Prostate gland (tissue), 2 donors: Measurements from ENCODE around the gene FBXL7. TPM values are rescaled to one million over a fixed set of nuclear protein-coding genes. Genes with fewer than 3 reads are reported as not detected.

Source experiments
- DNase-seq: peaks from one replicate; pipeline ENCODE4 v3.0.0-alpha.2; 2019; ENCODE audit warnings: low spot score
- H3K27ac ChIP-seq, 2 donors: fragments of 200-600 bp; sonication (generic); 2 replicates each; pipeline ENCODE4 v1.5.1; 2017 to 2019
- H3K27me3 ChIP-seq: fragments of 200-600 bp; sonication (generic); replicated peaks from 2 replicates; pipeline ENCODE4 v1.5.1; 2019; ENCODE audit not compliant: insufficient read depth
- H3K36me3 ChIP-seq, 2 donors: fragments of 200-600 bp; sonication (generic); 1 replicate in 1 of 2; 2 replicates in 1 of 2; pipeline versions ENCODE4 v1.5.1 to v1.8.1; 2017 to 2019
- H3K4me1 ChIP-seq: fragments of 200-600 bp; sonication (generic); replicated peaks from 2 replicates; pipeline ENCODE4 v1.5.1; 2019
- H3K4me3 ChIP-seq, 2 donors: fragments of 200-600 bp; sonication (generic); 2 replicates each; pipeline ENCODE4 v1.5.1; 2017 to 2019
- H3K9me3 ChIP-seq: fragments of 200-600 bp; sonication (generic); 2 replicates; pipeline ENCODE4 v1.5.1; 2017
- POLR2A ChIP-seq: fragments of 450-650 bp; IDR thresholded peaks from one replicate; pipeline ENCODE4 v1.6.1; 2016; ENCODE audit warnings: antibody characterized with exemption, mild to moderate bottlenecking
- POLR2AphosphoS5 ChIP-seq: sonication (generic); formaldehyde crosslinking; IDR thresholded peaks from one replicate; pipeline ENCODE4 v1.6.1; 2017; ENCODE audit warnings: antibody characterized with exemption
- WGBS: methylation state at CpG from one replicate; pipeline ENCODE4 v1.1.5; 2018; 5-methylcytosine and 5-hydroxymethylcytosine counted together
- intact Hi-C: fragments of 100-400 bp; cut with DNase I; formaldehyde crosslinking; loops from one replicate; pipeline ENCODE4 v1.14.2; 2022
- total RNA-seq, 2 donors: library from RNA; depleted of rRNA; stranded (reverse); fragments of >200 nt; gene quantifications; one replicate each; pipeline ENCODE4 v1.1.0, GENCODE V29; 2016
- TF ChIP-seq, protein P1 (sequence below), 4 experiments: fragments of 200-600 bp in 2 of 4; fragments of 450-650 bp in 2 of 4; sonication (generic) in 2 of 4; IDR thresholded peaks; 1 replicate in 3 of 4; 2 replicates in 1 of 4; pipeline ENCODE4 v1.5.1; 2016 to 2019; ENCODE audit warnings: antibody characterized with exemption in 4 of 4, mild to moderate bottlenecking in 2 of 4, moderate library complexity in 2 of 4

Gene FBXL7
- total RNA-seq, 2 donors from 2014 or later: 21.2 to 24.2 TPM

DNA sequence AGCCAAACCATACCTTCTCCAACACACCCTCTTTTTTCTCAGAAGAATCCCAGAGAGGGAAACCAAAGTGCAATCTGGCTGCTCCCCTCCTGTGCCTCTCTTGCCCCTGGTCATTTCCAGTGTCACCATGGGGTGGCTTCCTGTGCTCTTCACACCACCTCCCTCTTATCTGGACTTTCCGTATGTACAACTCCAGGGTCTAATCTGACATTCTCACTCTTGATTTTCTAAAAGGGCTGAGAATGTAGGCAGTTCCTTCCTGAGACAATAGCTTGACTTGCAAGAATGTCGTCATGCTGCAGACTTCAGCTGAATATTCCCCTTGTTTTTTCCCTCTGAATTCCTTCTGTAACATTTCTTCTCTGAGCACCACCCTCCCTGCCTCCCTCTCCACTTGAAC, 110.2 kb downstream of the FBXL7 start:
- WGBS: 88% methylated on average over 2 of the region's 2 CpGs
- H3K27me3 ChIP-seq: no peaks in the 10 kb centered on the region
- no peak for DNase-seq

DNA sequence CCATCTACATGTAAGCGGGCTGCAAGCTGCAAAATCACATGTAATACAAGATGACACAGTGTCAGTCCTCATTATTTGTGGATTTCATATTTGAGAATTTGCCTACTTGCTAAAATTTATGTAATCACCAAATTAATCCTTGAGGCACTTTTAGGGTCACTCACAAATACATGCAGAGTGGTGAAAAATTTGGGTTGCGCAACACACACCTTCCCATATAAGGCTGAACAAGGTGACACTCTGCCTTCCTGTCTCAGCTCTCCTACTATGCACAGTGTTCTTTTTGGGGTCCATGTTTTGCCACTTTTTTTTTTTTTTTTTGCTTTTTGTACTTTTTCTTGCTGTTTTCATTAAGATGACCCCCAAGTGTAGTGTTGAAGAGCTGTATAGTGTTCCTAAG, 111.0 kb downstream of the FBXL7 start:
- intact Hi-C loops: no loop called here
- DNase-seq: no peak
- H3K27me3 ChIP-seq: no peaks in the 10 kb centered on the region
- no peak overlapping the region for H3K4me3 ChIP-seq
- H3K36me3 ChIP-seq: no peaks in the 10 kb centered on the region
- H3K4me1 ChIP-seq: peaks cover 3% of the 10 kb centered on the region
- H3K27ac ChIP-seq: no peak overlapping the region
- TF ChIP-seq POLR2AphosphoS5: no peak
- 97% methylated on average over 2 of the region's 2 CpGs for WGBS
- H3K9me3 ChIP-seq: no peaks in the 10 kb centered on the region

More for the DNA sequence above, 110.2 kb downstream of the FBXL7 start:
- Histone ChIP-seq H3K4me1 (peaks cover 3% of the 10 kb centered on the region), H3K9me3 (no peaks in the 10 kb centered on the region), H3K4me3 (no peak overlapping the region), H3K27ac (no peak overlapping the region), H3K36me3 (no peaks in the 10 kb centered on the region)
- intact Hi-C loops: no loop called here
- no peak for TF ChIP-seq POLR2A
- no peak for TF ChIP-seq POLR2AphosphoS5
- TF ChIP-seq, protein P1, sequence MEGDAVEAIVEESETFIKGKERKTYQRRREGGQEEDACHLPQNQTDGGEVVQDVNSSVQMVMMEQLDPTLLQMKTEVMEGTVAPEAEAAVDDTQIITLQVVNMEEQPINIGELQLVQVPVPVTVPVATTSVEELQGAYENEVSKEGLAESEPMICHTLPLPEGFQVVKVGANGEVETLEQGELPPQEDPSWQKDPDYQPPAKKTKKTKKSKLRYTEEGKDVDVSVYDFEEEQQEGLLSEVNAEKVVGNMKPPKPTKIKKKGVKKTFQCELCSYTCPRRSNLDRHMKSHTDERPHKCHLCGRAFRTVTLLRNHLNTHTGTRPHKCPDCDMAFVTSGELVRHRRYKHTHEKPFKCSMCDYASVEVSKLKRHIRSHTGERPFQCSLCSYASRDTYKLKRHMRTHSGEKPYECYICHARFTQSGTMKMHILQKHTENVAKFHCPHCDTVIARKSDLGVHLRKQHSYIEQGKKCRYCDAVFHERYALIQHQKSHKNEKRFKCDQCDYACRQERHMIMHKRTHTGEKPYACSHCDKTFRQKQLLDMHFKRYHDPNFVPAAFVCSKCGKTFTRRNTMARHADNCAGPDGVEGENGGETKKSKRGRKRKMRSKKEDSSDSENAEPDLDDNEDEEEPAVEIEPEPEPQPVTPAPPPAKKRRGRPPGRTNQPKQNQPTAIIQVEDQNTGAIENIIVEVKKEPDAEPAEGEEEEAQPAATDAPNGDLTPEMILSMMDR (IDR thresholded peaks at IDR 0.05): no peak

DNA sequence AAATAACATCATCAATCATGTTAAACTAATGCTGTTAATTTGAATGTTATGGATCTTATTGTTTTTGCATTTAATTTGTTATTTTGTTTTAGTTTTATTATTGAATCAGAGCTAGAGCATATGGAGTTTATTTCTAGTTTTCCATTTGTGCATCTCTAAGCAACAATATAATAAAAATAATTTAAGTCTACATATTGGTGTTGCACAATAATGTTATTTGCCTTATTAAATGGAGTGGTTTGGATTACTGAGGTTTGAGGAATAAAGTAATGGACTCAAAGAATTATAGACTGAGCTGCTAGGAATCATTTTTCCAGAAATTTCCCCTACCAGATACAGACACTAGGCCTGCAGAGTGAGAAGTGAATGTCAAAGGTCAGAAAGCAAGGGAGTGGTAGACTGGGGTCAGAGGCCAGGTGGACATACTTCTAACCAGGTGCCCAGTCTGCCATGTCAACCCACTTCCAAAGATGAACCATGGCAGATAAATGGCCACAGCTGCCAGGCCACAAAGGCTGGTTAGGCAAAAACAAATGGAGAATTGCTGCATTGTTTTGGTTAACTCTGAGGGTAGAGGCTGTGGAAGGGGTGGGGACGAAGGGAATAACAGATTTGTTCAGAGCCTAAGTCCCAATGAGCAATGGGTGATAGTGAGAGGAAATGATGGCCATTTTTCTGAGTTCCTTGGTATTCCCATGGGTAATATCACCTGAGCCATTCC, 113.1 kb downstream of the FBXL7 start:
- WGBS: 86% methylated on average over 1 of the region's 1 CpG
- H3K27ac ChIP-seq: no peak overlapping the region
- H3K9me3 ChIP-seq: no peaks in the 10 kb centered on the region
- no peak for TF ChIP-seq POLR2AphosphoS5
- TF ChIP-seq, protein P1 (IDR thresholded peaks at IDR 0.05): no peak
- no peak for TF ChIP-seq POLR2A
- intact Hi-C loops: no loop called here
- H3K4me3 ChIP-seq: no peak overlapping the region
- no peaks in the 10 kb centered on the region for H3K27me3 ChIP-seq
- peaks cover 3% of the 10 kb centered on the region for H3K4me1 ChIP-seq
- no peak for DNase-seq
- H3K36me3 ChIP-seq: no peaks in the 10 kb centered on the region

DNA sequence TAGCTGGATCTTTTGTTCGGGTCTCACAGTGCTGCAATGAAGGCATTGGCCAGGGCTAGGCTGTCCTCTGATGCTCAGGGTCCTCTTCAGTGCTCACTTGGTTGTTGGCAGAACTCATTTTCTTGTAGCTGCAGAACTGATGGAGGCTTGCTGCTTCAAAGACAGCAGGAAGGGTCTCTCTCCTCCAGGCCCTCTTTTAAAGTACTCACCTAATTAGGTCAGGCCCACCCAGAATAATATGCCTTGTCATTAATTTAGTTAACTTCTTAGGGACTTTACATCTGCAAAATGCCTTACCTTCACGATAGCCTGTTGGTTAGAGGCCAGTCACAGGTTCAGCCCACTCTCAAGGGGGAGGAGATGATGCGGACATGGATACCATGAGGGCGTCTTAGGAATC, 114.7 kb downstream of the FBXL7 start:
- TF ChIP-seq, protein P1 (IDR thresholded peaks at IDR 0.05): no peak
- TF ChIP-seq POLR2AphosphoS5: no peak
- no peak for TF ChIP-seq POLR2A
- intact Hi-C loops: no loop called here
- H3K27me3 ChIP-seq: no peaks in the 10 kb centered on the region
- no peaks in the 10 kb centered on the region for H3K9me3 ChIP-seq
- peaks cover 3% of the 10 kb centered on the region for H3K4me1 ChIP-seq
- H3K4me3 ChIP-seq: no peak overlapping the region
- no peak overlapping the region for H3K27ac ChIP-seq
- no peak for DNase-seq
- WGBS: 94% methylated on average over 4 of the region's 4 CpGs
- no peaks in the 10 kb centered on the region for H3K36me3 ChIP-seq

DNA sequence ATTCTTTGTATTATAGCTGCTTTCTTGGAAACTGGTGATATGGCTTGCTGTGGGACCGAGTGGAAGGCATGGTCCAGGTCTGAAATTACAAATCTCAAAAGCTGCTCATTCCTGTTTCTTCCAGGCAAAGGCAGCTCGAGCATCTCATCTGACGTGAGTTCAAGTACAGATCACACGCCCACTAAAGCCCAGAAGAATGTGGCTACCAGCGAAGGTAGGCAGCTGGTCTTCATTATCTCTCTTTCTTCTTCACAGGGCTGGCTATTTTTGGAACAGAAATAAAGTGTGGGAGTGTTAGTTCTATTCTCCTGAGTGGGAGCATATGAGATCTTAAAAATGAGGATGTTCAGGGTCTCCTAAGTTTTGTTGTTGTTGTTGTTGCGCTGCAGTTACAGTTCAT, 115.9 kb downstream of the FBXL7 start:
- WGBS: 70% methylated on average over 6 of the region's 6 CpGs
- no peak for DNase-seq
- TF ChIP-seq POLR2A (no peak), POLR2AphosphoS5 (no peak)
- TF ChIP-seq, protein P1 (IDR thresholded peaks at IDR 0.05): no peak
- Histone ChIP-seq H3K27ac (no peak overlapping the region), H3K36me3 (no peaks in the 10 kb centered on the region), H3K27me3 (no peaks in the 10 kb centered on the region), H3K4me3 (no peak overlapping the region), H3K9me3 (no peaks in the 10 kb centered on the region), H3K4me1 (peaks cover 3% of the 10 kb centered on the region)
- intact Hi-C loops: no loop called here
